ENCODE measurements around the gene DRAP1.
"Not testable (repeated sequence)": the region's sequence is repeated elsewhere in the genome, so short reads cannot be mapped to it uniquely, and the experiment has no call there.

The DRAP1 gene

GRCh38 chr11:65931773-65932557, 12.7 kb downstream of the DRAP1 start:
- DNase-seq (ENCODE audit: low spot score) = no peak

- no peak for DNase-seq (ENCODE audit: low spot score)
These were observed 13.3 kb downstream of the DRAP1 start for GRCh38 chr11:65932558-65932919.

- DNase-seq (ENCODE audit: low spot score) = no peak
These were observed 14.8 kb downstream of the DRAP1 start for GRCh38 chr11:65934014-65934413.

GRCh38 chr11:65937766-65938165, 18.5 kb downstream of the DRAP1 start:
- DNase-seq (ENCODE audit: low spot score) = no peak

- no peak for DNase-seq (ENCODE audit: low spot score)
These were observed 22.6 kb downstream of the DRAP1 start for GRCh38 chr11:65941720-65942310.

GRCh38 chr11:65942531-65942930, 23.3 kb downstream of the DRAP1 start:
- no peak for DNase-seq (ENCODE audit: low spot score)

- DNase-seq (ENCODE audit: low spot score) = no peak
These were observed 25.0 kb downstream of the DRAP1 start for GRCh38 chr11:65944191-65944590.

GRCh38 chr11:65944767-65945166, 25.5 kb downstream of the DRAP1 start:
- no peak for DNase-seq (ENCODE audit: low spot score)

GRCh38 chr11:65945430-65945911, 26.2 kb downstream of the DRAP1 start, which contains the start of gene TSGA10IP:
Gene TSGA10IP (plus strand): TSS chr11:65945480. CDS start chr11:65945676, 196 bp downstream.
- DNase-seq (ENCODE audit: low spot score) = no peak

GRCh38 chr11:65945941-65946558, 26.8 kb downstream of the DRAP1 start:
- DNase-seq (ENCODE audit: low spot score) = no peak

GRCh38 chr11:65946655-65947054, 27.4 kb downstream of the DRAP1 start:
- no peak for DNase-seq (ENCODE audit: low spot score)

- no peak for DNase-seq (ENCODE audit: low spot score)
These were observed 27.9 kb downstream of the DRAP1 start for GRCh38 chr11:65947133-65947532.

- DNase-seq (ENCODE audit: low spot score) = no peak
These were observed 28.4 kb downstream of the DRAP1 start for GRCh38 chr11:65947603-65948125.

GRCh38 chr11:65950711-65951110, 31.5 kb downstream of the DRAP1 start:
- DNase-seq (ENCODE audit: low spot score) = not testable (repeated sequence)

- not testable (repeated sequence) for DNase-seq (ENCODE audit: low spot score)
These were observed 32.4 kb downstream of the DRAP1 start for GRCh38 chr11:65951641-65952040.

- DNase-seq (ENCODE audit: low spot score) = no peak
These were observed 32.9 kb downstream of the DRAP1 start for GRCh38 chr11:65952052-65952521.

GRCh38 chr11:65953471-65953870, 34.2 kb downstream of the DRAP1 start:
- no peak for DNase-seq (ENCODE audit: low spot score)

- no peak for DNase-seq (ENCODE audit: low spot score)
These were observed 35.5 kb downstream of the DRAP1 start for GRCh38 chr11:65954771-65955170.

GRCh38 chr11:65958291-65958690, 39.1 kb downstream of the DRAP1 start:
- no peak for DNase-seq (ENCODE audit: low spot score)

- DNase-seq (ENCODE audit: low spot score) = no peak
These were observed 39.7 kb downstream of the DRAP1 start for GRCh38 chr11:65958774-65959420.

- DNase-seq (ENCODE audit: low spot score) = no peak
These were observed 41.6 kb downstream of the DRAP1 start for GRCh38 chr11:65960824-65961266.
